Motor neuron (in vitro differentiated cells): ENCODE measurements around the gene AP2S1. TPM values are rescaled to one million over a fixed set of nuclear protein-coding genes. Genes with fewer than 3 reads are reported as not detected.
A peak's percentile ranks its signal among the peaks of the same experiment; 100 is the strongest.
"Not testable (repeated sequence)": the region's sequence is repeated elsewhere in the genome, so short reads cannot be mapped to it uniquely, and the experiment has no call there.

Experiments
- ATAC-seq, 8 experiments: fragments of 200-7000 bp; cut with Tn5 transposase; replicated peaks in 6 of 8; 2 replicates each; pipeline ENCODE4 v1.8.0; 2021; ENCODE audit warnings: mild to moderate bottlenecking in 8 of 8, moderate library complexity in 8 of 8
- H3K27ac ChIP-seq, 2 donors: fragments of 250-450 bp; sonication (Bioruptor Pico); 2 replicates each; pipeline ENCODE4 v1.9.0; 2021; ENCODE audit warnings: antibody characterized with exemption in 2 of 2, mild to moderate bottlenecking in 2 of 2, moderate library complexity in 1 of 2
- H3K4me1 ChIP-seq, 2 donors: fragments of 250-450 bp; sonication (Bioruptor Pico); replicated peaks in 1 of 2; 2 replicates each; pipeline ENCODE4 v1.6.1; 2021; ENCODE audit warnings: antibody characterized with exemption in 2 of 2, mild to moderate bottlenecking in 2 of 2, moderate library complexity in 1 of 2
- H3K4me3 ChIP-seq, 5 donors: fragments of 250-450 bp; sonication (Bioruptor Pico); 2 replicates each; pipeline ENCODE4 v1.9.0; 2021; ENCODE audit warnings: antibody characterized with exemption in 5 of 5, mild to moderate bottlenecking in 5 of 5, moderate library complexity in 4 of 5
- WGBS, 10 experiments: fragments of 450-650 bp; shearing (Covaris generic); methylation state at CpG; one replicate each; pipeline ENCODE4 v1.0.0; 2022; 5-methylcytosine and 5-hydroxymethylcytosine counted together
- in situ Hi-C, 9 experiments: fragments of 400-800 bp; cut with MboI; loops; one replicate each; pipeline ENCODE4 v1.15.0; 2021; ENCODE audit warnings: low sequenced_read_pairs in 9 of 9, low pct_unique_long_range_greater_than_20kb in 2 of 9; ENCODE audit not compliant: unreplicated experiment in 9 of 9
- total RNA-seq, 8 experiments: library from RNA; unstranded; fragments of 300-600 nt; gene quantifications; 2 replicates each; pipeline versions ENCODE4 v1.2.3 to v1.2.4, GENCODE V29; 2022

The AP2S1 gene
- total RNA-seq, 8 experiments from 2014 or later, result 115 to 265 (median 145) TPM

- H3K27ac ChIP-seq, result no peak overlapping the region
- in situ Hi-C loops, result no loop called here
- no peak for ATAC-seq
- H3K4me3 ChIP-seq, result no peak overlapping the region
- 92 to 100% (median 100%) methylated on average over 1 to 3 of the region's 4 CpGs; no CpG with 5 or more reads in 6 of the 10 experiments for WGBS, 10 experiments
- peaks cover 14 to 17% of the 10 kb centered on the region in 2 donors for H3K4me1 ChIP-seq
Measured at GRCh38 chr19:46881092-46881491, 30.4 kb upstream of the AP2S1 start.

- in situ Hi-C loops, result no loop called here
- Histone ChIP-seq H3K27ac (no peak overlapping the region), H3K4me3 (no peak overlapping the region), H3K4me1 (peaks cover 14 to 17% of the 10 kb centered on the region in 2 donors)
- WGBS, 10 experiments, result 100% methylated on average over 1 of the region's 1 CpG; no CpG with 5 or more reads in 6 of the 10 experiments
- no peak for ATAC-seq
Measured at GRCh38 chr19:46880431-46880830, 29.8 kb upstream of the AP2S1 start.

DNA sequence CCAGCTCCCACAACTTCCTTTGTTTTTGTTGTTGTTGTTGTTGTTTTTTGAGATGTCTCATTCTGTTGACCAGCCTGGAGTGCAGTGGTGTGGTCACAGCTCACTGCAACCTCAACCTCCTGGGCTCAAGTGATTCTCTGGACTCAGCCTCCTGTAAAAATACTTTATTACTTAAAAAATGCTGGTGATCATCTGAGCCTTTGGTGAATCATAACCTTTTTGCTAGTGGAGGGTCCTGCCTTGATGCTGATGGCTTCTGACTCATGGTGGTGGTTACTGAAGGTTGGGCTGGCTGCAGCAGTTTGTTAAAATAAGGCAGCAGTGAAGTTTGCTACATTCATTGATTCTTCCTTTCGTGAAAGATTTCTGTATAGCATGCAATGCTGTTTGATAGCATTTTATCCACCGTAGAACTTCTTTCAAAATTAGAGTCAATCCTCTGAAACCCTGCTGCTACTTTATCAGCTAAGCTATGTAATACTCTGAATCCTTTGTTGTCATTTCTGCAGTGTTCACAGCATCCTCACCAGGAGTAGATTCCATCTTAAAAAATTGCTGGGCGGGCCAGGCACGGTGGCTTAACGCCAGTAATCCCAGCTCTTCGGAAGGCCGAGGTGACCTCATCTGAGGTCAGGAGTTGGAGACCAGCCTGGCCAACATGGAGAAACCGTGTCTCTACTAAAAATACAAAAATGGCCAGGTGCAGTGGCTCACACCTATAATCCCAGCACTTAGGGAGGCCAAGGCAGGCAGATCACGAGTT lies 28.1 kb upstream of the AP2S1 start:
- in situ Hi-C loops, result no loop called here
- 18 to 100% (median 93%) methylated on average over 1 to 9 of the region's 9 CpGs; no CpG with 5 or more reads in 2 of the 10 experiments for WGBS, 10 experiments
- peaks cover 14 to 17% of the 10 kb centered on the region in 2 donors for H3K4me1 ChIP-seq
- H3K4me3 ChIP-seq, result no peak overlapping the region
- no peak overlapping the region for H3K27ac ChIP-seq
- ATAC-seq, result peak in 3 of 8 experiments; percentile 44 to 69 (median 61)

GRCh38 chr19:46875657-46876056 lies 25.0 kb upstream of the AP2S1 start:
- in situ Hi-C loops, result no loop called here
- WGBS, 10 experiments, result 80 to 100% (median 95%) methylated on average over 2 to 6 of the region's 6 CpGs
- ATAC-seq, result no peak
- no peak overlapping the region for H3K27ac ChIP-seq
- H3K4me1 ChIP-seq, result no peaks in the 10 kb centered on the region
- H3K4me3 ChIP-seq, result no peak overlapping the region

DNA sequence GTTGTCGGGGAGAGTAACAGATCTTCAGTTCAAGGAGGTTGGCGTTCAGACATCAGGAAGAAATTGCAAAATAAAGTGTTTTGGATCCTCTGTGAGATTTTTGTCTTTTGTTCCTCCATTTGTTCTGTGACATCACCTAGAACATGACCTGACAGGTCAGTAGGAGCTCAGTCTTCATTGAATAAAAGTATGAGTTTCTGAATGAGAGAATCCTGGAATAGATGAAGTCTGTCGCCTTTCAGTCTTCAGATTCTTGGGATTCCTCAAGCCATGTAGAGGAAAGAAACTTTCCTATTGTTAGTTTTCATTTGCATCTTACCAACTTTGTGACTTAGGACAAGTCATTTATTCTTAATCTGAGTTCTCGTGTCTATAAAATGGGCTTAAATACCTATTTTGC lies 24.6 kb upstream of the AP2S1 start:
- H3K4me3 ChIP-seq, result no peak overlapping the region
- H3K27ac ChIP-seq, result no peak overlapping the region
- WGBS, 10 experiments, result 60 to 100% (median 91%) methylated on average over 1 to 4 of the region's 4 CpGs; no CpG with 5 or more reads in 1 of the 10 experiments
- in situ Hi-C loops, result no loop called here
- ATAC-seq, result no peak
- H3K4me1 ChIP-seq, result no peaks in the 10 kb centered on the region

GRCh38 chr19:46872967-46873366 lies 22.3 kb upstream of the AP2S1 start:
- 58 to 100% (median 67%) methylated on average over 1 to 3 of the region's 4 CpGs; no CpG with 5 or more reads in 3 of the 10 experiments for WGBS, 10 experiments
- no peak for ATAC-seq
- no peak overlapping the region for H3K27ac ChIP-seq
- in situ Hi-C loops, result loop anchor here in 4 of 9 experiments (25.0 kb wide), 1 partner anchor 114 kb away; no protein-coding TSS in a partner anchor
- no peak overlapping the region for H3K4me3 ChIP-seq
- peaks cover 0 to 5% of the 10 kb centered on the region in 2 donors for H3K4me1 ChIP-seq

GRCh38 chr19:46871173-46871572 lies 20.5 kb upstream of the AP2S1 start:
- H3K4me3 ChIP-seq, H3K27ac ChIP-seq, ATAC-seq: not testable (repeated sequence)
- peaks cover 10 to 12% of the 10 kb centered on the region in 2 donors for H3K4me1 ChIP-seq
- in situ Hi-C loops, result loop anchor here in 4 of 9 experiments (25.0 kb wide), 1 partner anchor 116 kb away; no protein-coding TSS in a partner anchor
- WGBS, 10 experiments, result 33 to 100% (median 98%) methylated on average over 1 to 4 of the region's 5 CpGs; no CpG with 5 or more reads in 3 of the 10 experiments

DNA sequence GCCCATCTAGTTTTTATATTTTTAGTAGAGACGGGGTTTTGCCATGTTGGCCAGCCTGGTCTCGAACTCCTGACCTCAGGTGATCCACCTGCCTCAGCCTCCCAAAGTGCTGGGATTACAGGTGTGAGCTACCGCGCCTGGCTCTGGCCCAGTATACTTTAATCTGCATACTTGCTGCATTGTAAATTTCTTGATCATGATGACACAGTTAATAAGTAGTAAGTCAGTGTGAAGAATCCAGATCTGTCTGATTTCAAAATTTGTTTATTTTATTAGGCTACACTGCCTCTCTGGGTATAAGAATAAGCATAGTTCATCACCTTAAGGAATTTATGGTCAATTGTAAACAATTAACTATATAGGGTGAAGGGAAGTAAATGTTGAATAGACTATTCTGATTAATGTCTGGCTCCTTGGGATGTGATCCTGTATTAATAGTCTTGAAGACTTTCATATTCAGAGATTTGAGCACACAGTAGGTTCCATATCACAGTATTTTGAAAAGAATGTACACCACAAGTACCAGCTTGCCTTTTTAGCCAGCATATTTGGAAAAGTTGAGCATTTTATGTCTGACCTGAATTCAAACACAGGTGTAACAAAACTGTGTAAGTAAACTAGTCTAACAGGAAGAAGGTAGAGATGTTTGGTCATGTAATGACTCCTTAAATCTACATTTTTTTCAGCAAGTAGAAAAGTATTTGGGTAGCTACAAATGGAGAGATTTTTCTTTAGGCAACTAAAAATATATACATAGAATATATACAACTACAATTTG lies 17.6 kb upstream of the AP2S1 start:
- no peak for ATAC-seq
- 65 to 100% (median 100%) methylated on average over 2 to 4 of the region's 4 CpGs; no CpG with 5 or more reads in 5 of the 10 experiments for WGBS, 10 experiments
- in situ Hi-C loops, result loop anchor here in 4 of 9 experiments (25.0 kb wide), 1 partner anchor 119 kb away; no protein-coding TSS in a partner anchor
- H3K4me3 ChIP-seq, result no peak overlapping the region
- H3K27ac ChIP-seq, result no peak overlapping the region
- peaks cover 28 to 29% of the 10 kb centered on the region in 2 donors for H3K4me1 ChIP-seq

DNA sequence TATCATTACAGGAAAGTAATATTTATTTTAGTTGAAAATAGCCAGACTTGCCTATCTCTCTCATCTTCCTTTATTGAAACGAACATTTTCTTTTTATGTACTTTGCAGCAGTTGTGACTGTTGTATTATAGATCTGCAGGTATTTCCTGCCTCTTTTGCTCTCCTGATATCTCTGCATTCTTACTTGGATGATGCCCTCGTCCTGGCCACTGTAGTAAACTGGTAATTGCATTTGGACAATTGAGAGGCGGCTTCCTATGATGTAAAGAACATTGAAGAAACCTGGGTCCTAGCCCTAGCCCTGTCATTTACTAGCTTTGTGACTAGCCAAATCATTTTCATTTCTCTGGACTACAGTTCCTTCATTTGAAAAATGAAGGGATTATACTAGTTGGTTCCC lies 16.5 kb upstream of the AP2S1 start:
- in situ Hi-C loops, result loop anchor here in 4 of 9 experiments (25.0 kb wide), 1 partner anchor 120 kb away; no protein-coding TSS in a partner anchor
- Histone ChIP-seq H3K4me3 (no peak overlapping the region), H3K27ac (no peak overlapping the region), H3K4me1 (peaks cover 33 to 35% of the 10 kb centered on the region in 2 donors)
- WGBS, 10 experiments, result 33 to 83% (median 63%) methylated on average over 1 to 3 of the region's 3 CpGs; no CpG with 5 or more reads in 2 of the 10 experiments
- ATAC-seq, result no peak

- H3K4me1 ChIP-seq, result peaks cover 33 to 35% of the 10 kb centered on the region in 2 donors
- ATAC-seq, result no peak
- 0 to 100% (median 50%) methylated on average over 1 to 3 of the region's 3 CpGs; no CpG with 5 or more reads in 1 of the 10 experiments for WGBS, 10 experiments
Measured at GRCh38 chr19:46866407-46867136, 15.9 kb upstream of the AP2S1 start.

GRCh38 chr19:46863818-46864629 lies 13.4 kb upstream of the AP2S1 start:
- ATAC-seq, result no peak
- Histone ChIP-seq H3K4me1 (peaks cover 30 to 35% of the 10 kb centered on the region in 2 donors), H3K27ac (no peak overlapping the region), H3K4me3 (peak overlapping the region; percentile 51 to 77 (median 63))
- 0 to 100% (median 27%) methylated on average over 1 to 3 of the region's 6 CpGs; no CpG with 5 or more reads in 5 of the 10 experiments for WGBS, 10 experiments
- in situ Hi-C loops, result loop anchor here in 4 of 9 experiments (25.0 kb wide), 1 partner anchor 123 kb away; no protein-coding TSS in a partner anchor

More at GRCh38 chr19:46866407-46867136, 15.9 kb upstream of the AP2S1 start:
- Histone ChIP-seq H3K27ac (no peak overlapping the region), H3K4me3 (no peak overlapping the region)
- in situ Hi-C loops, result loop anchor here in 4 of 9 experiments (25.0 kb wide), 1 partner anchor 121 kb away; no protein-coding TSS in a partner anchor
